Erythroblast (primary cell): ENCODE measurements around the gene ZNF684.

Source experiments
- GATA1 ChIP-seq: IDR thresholded peaks from 2 replicates; pipeline ENCODE4 v1.6.1; 2011; ENCODE audit warnings: low read depth, mild to moderate bottlenecking, control low read depth, low read length, moderate library complexity
- POLR2A ChIP-seq: IDR thresholded peaks from 2 replicates; pipeline ENCODE4 v1.6.1; 2011; ENCODE audit warnings: mild to moderate bottlenecking, low read length

GRCh38 chr1:40583980-40584379 is 52.5 kb downstream of the ZNF684 start:
- TF ChIP-seq POLR2A: no peak
- no peak for TF ChIP-seq GATA1
